ENCODE measurements around the gene TMA7. TPM values are rescaled to one million over a fixed set of nuclear protein-coding genes. Genes with fewer than 3 reads are reported as not detected.

TMA7 gene
- total and polyA plus RNA-seq, 2 donors (not counting 3 experiments of a cell fraction or from before 2014, with no cell fraction given): 137 to 306 TPM

DNA sequence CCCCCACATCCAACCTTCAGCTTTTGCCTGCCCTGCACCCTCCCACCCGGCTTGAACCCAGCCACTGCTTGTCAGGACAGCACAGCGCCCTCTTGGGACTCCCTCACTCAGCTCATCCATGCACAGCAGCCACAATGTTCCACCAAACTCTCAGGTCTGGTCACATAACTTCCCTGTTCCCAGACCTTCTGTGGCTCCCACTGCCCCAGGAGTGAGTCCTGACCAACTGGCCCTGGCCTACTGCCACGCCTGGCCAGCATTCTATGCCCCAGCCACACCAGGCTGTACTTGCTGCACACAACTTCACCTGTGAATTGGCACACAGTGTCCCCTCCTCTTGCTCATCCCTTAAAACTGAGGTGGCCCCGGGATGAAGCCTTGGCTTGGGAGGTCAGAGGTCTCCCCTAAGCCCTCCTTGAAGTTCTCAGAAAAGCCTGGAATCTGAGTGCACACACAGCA lies 31.2 kb upstream of the TMA7 start:
- POLR2A ChIA-PET: no interaction called here
- H2AFZ ChIP-seq (ENCODE audit: low read depth, low read length): no peak overlapping the region
- H3K4me1 ChIP-seq (ENCODE audit: control insufficient read depth, extremely low read depth, insufficient read depth, low read length): no peaks in the 10 kb centered on the region
- no peaks in the 10 kb centered on the region for H4K20me1 ChIP-seq (replicated peaks; ENCODE audit: control insufficient read depth, extremely low read depth, insufficient read depth, low read length)
- FAIRE-seq (no peak), DNase-seq (ENCODE audit: low read depth, low spot score) (no peak)
- no peak overlapping the region for H3K9ac ChIP-seq (replicated peaks; ENCODE audit: extremely low read depth, insufficient read depth, low read length)
- no peaks in the 10 kb centered on the region for H3K79me2 ChIP-seq (ENCODE audit: control insufficient read depth, insufficient read depth, low read length)
- H3K27ac ChIP-seq (ENCODE audit: insufficient read depth, low read depth, low read length): no peak overlapping the region
- CTCF ChIA-PET: interaction anchor here (1.4 to 12.6 kb wide), 3 partner anchors 14 to 28 kb away, joined by 3 to 716 read pairs (median 4); no protein-coding TSS in a partner anchor
- no peaks in the 10 kb centered on the region for H3K9me1 ChIP-seq (replicated peaks; ENCODE audit: control insufficient read depth, extremely low read depth, insufficient read depth, low read length)
- dilution Hi-C loops (cut with MboI; ENCODE audit: extremely low pct_ligation_motif_present, low sequenced_read_pairs) (no loop called here), intact Hi-C loops (cut with micrococcal nuclease) (no loop called here)
- H3K4me3 ChIP-seq (replicated peaks in 1 of 3; ENCODE audit: insufficient read depth in 1 of 3, low read depth in 1 of 3, low read length in 3 of 3): no peak overlapping the region
- H3K36me3 ChIP-seq (ENCODE audit: control insufficient read depth in 2 of 2, extremely low read depth in 1 of 2, insufficient read depth in 2 of 2, low read length in 2 of 2): peaks cover 0 to 37% of the 10 kb centered on the region in 2 experiments
- BruUV-seq (replicated peaks): no TSS peak
- no peaks in the 10 kb centered on the region for H3K9me3 ChIP-seq (replicated peaks; ENCODE audit: control insufficient read depth, insufficient read depth, low read length)
- no peak for TF ChIP-seq GATA2 (IDR thresholded peaks at IDR 0.05; ENCODE audit: insufficient read depth, insufficient read length, low read depth, low read length)
- TF ChIP-seq, protein P1, sequence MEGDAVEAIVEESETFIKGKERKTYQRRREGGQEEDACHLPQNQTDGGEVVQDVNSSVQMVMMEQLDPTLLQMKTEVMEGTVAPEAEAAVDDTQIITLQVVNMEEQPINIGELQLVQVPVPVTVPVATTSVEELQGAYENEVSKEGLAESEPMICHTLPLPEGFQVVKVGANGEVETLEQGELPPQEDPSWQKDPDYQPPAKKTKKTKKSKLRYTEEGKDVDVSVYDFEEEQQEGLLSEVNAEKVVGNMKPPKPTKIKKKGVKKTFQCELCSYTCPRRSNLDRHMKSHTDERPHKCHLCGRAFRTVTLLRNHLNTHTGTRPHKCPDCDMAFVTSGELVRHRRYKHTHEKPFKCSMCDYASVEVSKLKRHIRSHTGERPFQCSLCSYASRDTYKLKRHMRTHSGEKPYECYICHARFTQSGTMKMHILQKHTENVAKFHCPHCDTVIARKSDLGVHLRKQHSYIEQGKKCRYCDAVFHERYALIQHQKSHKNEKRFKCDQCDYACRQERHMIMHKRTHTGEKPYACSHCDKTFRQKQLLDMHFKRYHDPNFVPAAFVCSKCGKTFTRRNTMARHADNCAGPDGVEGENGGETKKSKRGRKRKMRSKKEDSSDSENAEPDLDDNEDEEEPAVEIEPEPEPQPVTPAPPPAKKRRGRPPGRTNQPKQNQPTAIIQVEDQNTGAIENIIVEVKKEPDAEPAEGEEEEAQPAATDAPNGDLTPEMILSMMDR (IDR thresholded peaks at IDR 0.05; ENCODE audit: extremely low read depth in 1 of 2, insufficient read depth in 1 of 2, low read depth in 1 of 2, low read length in 2 of 2): no peak
- no peak for TF ChIP-seq POLR2A (IDR thresholded peaks at IDR 0.05; ENCODE audit: low read depth, low read length)
- no peak for TF ChIP-seq EZH2 (IDR thresholded peaks at IDR 0.05; ENCODE audit: borderline replicate concordance, low read depth, low read length, severe bottlenecking)
- TF ChIP-seq MYC (IDR thresholded peaks at IDR 0.05; ENCODE audit: low read depth, low read length): no peak
- TF ChIP-seq POLR2AphosphoS5 (IDR thresholded peaks at IDR 0.05; ENCODE audit: insufficient read depth, low read depth, low read length): no peak
- TF ChIP-seq FOS (IDR thresholded peaks at IDR 0.05; ENCODE audit: borderline replicate concordance, insufficient read depth, low read length): no peak
- TF ChIP-seq, protein P2, sequence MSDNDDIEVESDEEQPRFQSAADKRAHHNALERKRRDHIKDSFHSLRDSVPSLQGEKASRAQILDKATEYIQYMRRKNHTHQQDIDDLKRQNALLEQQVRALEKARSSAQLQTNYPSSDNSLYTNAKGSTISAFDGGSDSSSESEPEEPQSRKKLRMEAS (IDR thresholded peaks at IDR 0.05; ENCODE audit: insufficient read depth, insufficient read length): no peak
- no peak for TF ChIP-seq JUN (IDR thresholded peaks at IDR 0.05; ENCODE audit: borderline replicate concordance, insufficient read depth, insufficient read length, low read depth)
- H3K4me2 ChIP-seq (ENCODE audit: insufficient read depth, low read length): no peak overlapping the region
- H3K27me3 ChIP-seq (ENCODE audit: control insufficient read depth in 2 of 2, insufficient read depth in 2 of 2, low read length in 2 of 2): no peaks in the 10 kb centered on the region

Measured in endothelial cell of umbilical vein (primary cell).